Measurements from ENCODE around the gene KRT25. TPM values are rescaled to one million over a fixed set of nuclear protein-coding genes. Genes with fewer than 3 reads are reported as not detected.

Gene KRT25
- total RNA-seq, 4 donors from 2014 or later, result not detected

- Histone ChIP-seq H3K4me1 (no peaks in the 10 kb centered on the region), H3K27ac (no peak overlapping the region), H3K9me3 (no peaks in the 10 kb centered on the region), H3K4me3 (no peak overlapping the region), H3K36me3 (no peaks in the 10 kb centered on the region), H3K27me3 (peaks cover 27% of the 10 kb centered on the region)
- intact Hi-C loops (cut with DNase I; ENCODE audit: low total_unique reads), result no loop called here
- WGBS, 2 donors (ENCODE audit: low coverage in 1 of 2), result 46 to 59% methylated on average over 7 of the region's 7 CpGs
- no peak for DNase-seq
- TF ChIP-seq, protein P1, sequence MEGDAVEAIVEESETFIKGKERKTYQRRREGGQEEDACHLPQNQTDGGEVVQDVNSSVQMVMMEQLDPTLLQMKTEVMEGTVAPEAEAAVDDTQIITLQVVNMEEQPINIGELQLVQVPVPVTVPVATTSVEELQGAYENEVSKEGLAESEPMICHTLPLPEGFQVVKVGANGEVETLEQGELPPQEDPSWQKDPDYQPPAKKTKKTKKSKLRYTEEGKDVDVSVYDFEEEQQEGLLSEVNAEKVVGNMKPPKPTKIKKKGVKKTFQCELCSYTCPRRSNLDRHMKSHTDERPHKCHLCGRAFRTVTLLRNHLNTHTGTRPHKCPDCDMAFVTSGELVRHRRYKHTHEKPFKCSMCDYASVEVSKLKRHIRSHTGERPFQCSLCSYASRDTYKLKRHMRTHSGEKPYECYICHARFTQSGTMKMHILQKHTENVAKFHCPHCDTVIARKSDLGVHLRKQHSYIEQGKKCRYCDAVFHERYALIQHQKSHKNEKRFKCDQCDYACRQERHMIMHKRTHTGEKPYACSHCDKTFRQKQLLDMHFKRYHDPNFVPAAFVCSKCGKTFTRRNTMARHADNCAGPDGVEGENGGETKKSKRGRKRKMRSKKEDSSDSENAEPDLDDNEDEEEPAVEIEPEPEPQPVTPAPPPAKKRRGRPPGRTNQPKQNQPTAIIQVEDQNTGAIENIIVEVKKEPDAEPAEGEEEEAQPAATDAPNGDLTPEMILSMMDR (IDR thresholded peaks at IDR 0.05), result no peak
- in situ Hi-C loops (cut with MboI; ENCODE audit: low pct_ligation_motif_present in 1 of 4, low pct_unique_long_range_greater_than_20kb in 1 of 4, low sequenced_read_pairs in 3 of 4), result no loop called here
These were observed 47.4 kb downstream of the KRT25 start for GRCh38 chr17:40707745-40708144.

- 43 to 74% methylated on average over 4 of the region's 4 CpGs for WGBS, 2 donors (ENCODE audit: low coverage in 1 of 2)
- H3K36me3 ChIP-seq, result no peaks in the 10 kb centered on the region
- no peak for DNase-seq
- intact Hi-C loops (cut with DNase I; ENCODE audit: low total_unique reads), result no loop called here
- TF ChIP-seq, protein P1 (IDR thresholded peaks at IDR 0.05), result no peak
- TF ChIP-seq POLR2AphosphoS5 (IDR thresholded peaks at IDR 0.05) (no peak), EP300 (IDR thresholded peaks at IDR 0.05; ENCODE audit: low read depth) (no peak), POLR2A (IDR thresholded peaks at IDR 0.05) (no peak)
- H3K9me3 ChIP-seq, result no peaks in the 10 kb centered on the region
- in situ Hi-C loops (cut with MboI; ENCODE audit: low pct_ligation_motif_present in 1 of 4, low pct_unique_long_range_greater_than_20kb in 1 of 4, low sequenced_read_pairs in 3 of 4), result no loop called here
- peaks cover 29% of the 10 kb centered on the region for H3K27me3 ChIP-seq
- H3K4me3 ChIP-seq, result no peak overlapping the region
- H3K4me1 ChIP-seq, result no peaks in the 10 kb centered on the region
- H3K27ac ChIP-seq, result no peak overlapping the region
These were observed 49.5 kb downstream of the KRT25 start for GRCh38 chr17:40705584-40705983.

GRCh38 chr17:40703652-40704051, 51.5 kb downstream of the KRT25 start, which contains the start of gene KRT24:
Gene KRT24, minus strand, starts transcription at chr17:40703752. Its CDS starts 59 bp downstream, at chr17:40703693.
- in situ Hi-C loops (cut with MboI; ENCODE audit: low pct_ligation_motif_present in 1 of 4, low pct_unique_long_range_greater_than_20kb in 1 of 4, low sequenced_read_pairs in 3 of 4) (no loop called here), intact Hi-C loops (cut with DNase I; ENCODE audit: low total_unique reads) (no loop called here)
- H3K27me3 ChIP-seq, result peaks cover 29% of the 10 kb centered on the region
- no peaks in the 10 kb centered on the region for H3K36me3 ChIP-seq
- no peaks in the 10 kb centered on the region for H3K4me1 ChIP-seq
- no peak within 1 kb of the TSS for H3K4me3 ChIP-seq
- DNase-seq, result no peak
- TF ChIP-seq, protein P1 (IDR thresholded peaks at IDR 0.05), result no peak
- TF ChIP-seq POLR2AphosphoS5 (IDR thresholded peaks at IDR 0.05), result no peak
- no peak for TF ChIP-seq POLR2A (IDR thresholded peaks at IDR 0.05)
- TF ChIP-seq EP300 (IDR thresholded peaks at IDR 0.05; ENCODE audit: low read depth), result no peak
- no peaks in the 10 kb centered on the region for H3K9me3 ChIP-seq
- WGBS, 2 donors (ENCODE audit: low coverage in 1 of 2), result 78 to 85% methylated on average over 4 to 7 of the region's 7 CpGs
- H3K27ac ChIP-seq, result no peak within 1 kb of the TSS

DNA sequence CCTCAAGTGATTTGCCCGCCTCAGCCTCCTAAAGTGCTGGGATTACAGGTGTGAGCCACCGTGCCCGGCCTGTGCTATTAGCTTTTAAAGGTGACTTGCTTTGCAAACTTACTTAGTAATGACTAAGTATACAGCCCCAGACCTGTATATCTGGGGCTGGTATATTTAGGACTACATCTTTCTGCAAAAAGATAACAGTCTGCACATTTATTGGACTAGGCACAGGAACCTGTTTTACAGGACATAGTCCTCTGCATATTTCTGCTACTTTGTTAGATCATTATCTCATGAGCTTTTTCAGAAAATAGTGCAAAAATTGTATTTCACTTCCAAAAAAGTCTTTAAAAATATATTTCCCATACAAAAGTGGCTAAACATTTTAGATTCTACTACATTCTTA, 52.9 kb downstream of the KRT25 start:
- no peak for TF ChIP-seq EP300 (IDR thresholded peaks at IDR 0.05; ENCODE audit: low read depth)
- WGBS, 2 donors (ENCODE audit: low coverage in 1 of 2), result 84% methylated on average over 3 of the region's 3 CpGs; no CpG with 5 or more reads in 1 of the 2 donors
- Histone ChIP-seq H3K9me3 (no peaks in the 10 kb centered on the region), H3K4me3 (no peak overlapping the region), H3K36me3 (no peaks in the 10 kb centered on the region), H3K27ac (no peak overlapping the region), H3K27me3 (peaks cover 41% of the 10 kb centered on the region), H3K4me1 (no peaks in the 10 kb centered on the region)
- DNase-seq, result no peak
- intact Hi-C loops (cut with DNase I; ENCODE audit: low total_unique reads), result no loop called here
- in situ Hi-C loops (cut with MboI; ENCODE audit: low pct_ligation_motif_present in 1 of 4, low pct_unique_long_range_greater_than_20kb in 1 of 4, low sequenced_read_pairs in 3 of 4), result no loop called here

GRCh38 chr17:40699853-40700252, 55.3 kb downstream of the KRT25 start:
- H3K36me3 ChIP-seq, result no peaks in the 10 kb centered on the region
- H3K27me3 ChIP-seq, result peaks cover 33% of the 10 kb centered on the region
- 66 to 71% methylated on average over 3 to 5 of the region's 5 CpGs for WGBS, 2 donors (ENCODE audit: low coverage in 1 of 2)
- H3K9me3 ChIP-seq, result no peaks in the 10 kb centered on the region
- no peak overlapping the region for H3K27ac ChIP-seq
- TF ChIP-seq POLR2AphosphoS5 (IDR thresholded peaks at IDR 0.05) (no peak), POLR2A (IDR thresholded peaks at IDR 0.05) (no peak), EP300 (IDR thresholded peaks at IDR 0.05; ENCODE audit: low read depth) (no peak)
- TF ChIP-seq, protein P1 (IDR thresholded peaks at IDR 0.05), result no peak
- intact Hi-C loops (cut with DNase I; ENCODE audit: low total_unique reads) (no loop called here), in situ Hi-C loops (cut with MboI; ENCODE audit: low pct_ligation_motif_present in 1 of 4, low pct_unique_long_range_greater_than_20kb in 1 of 4, low sequenced_read_pairs in 3 of 4) (no loop called here)
- peaks cover 0 to 14% (median 0%) of the 10 kb centered on the region in 4 donors for H3K4me1 ChIP-seq
- DNase-seq, result no peak
- H3K4me3 ChIP-seq, result no peak overlapping the region

All from transverse colon (tissue), 4 donors.